HG02943 (cell line): ENCODE measurements around the gene FNIP1.
"Not testable (repeated sequence)": the region's sequence is repeated elsewhere in the genome, so short reads cannot be mapped to it uniquely, and the experiment has no call there.

Experiments
- ATAC-seq: cut with Tn5 transposase; IDR thresholded peaks from one replicate; pipeline ENCODE4 v1.9.1; 2021; ENCODE audit warnings: mild to moderate bottlenecking, low read depth, moderate library complexity; ENCODE audit not compliant: unreplicated experiment

The FNIP1 gene

DNA sequence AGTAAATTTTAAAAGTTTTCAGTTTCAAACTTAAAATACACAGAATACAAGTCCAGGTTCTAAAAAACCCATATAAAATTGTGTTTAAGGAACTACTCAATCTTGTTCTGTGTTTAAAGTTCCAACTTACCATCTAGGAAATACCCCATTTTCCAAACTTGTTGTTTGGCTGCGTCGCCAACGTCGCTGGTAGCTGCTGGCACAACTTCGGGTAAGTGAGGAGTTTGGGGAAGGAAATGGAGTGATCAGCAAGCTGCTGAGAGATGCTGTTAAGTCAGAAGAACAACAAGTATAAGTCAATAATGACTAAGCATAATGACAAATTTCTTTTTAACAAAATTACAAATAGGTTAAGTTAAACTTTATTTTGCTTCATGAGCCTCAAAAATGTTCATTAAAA lies 90.5 kb downstream of the FNIP1 start:
- no peak for ATAC-seq

GRCh38 chr5:131694926-131695325 lies 101.9 kb downstream of the FNIP1 start:
- no peak for ATAC-seq

- no peak for ATAC-seq
These were observed 102.9 kb downstream of the FNIP1 start for GRCh38 chr5:131693894-131694293.

DNA sequence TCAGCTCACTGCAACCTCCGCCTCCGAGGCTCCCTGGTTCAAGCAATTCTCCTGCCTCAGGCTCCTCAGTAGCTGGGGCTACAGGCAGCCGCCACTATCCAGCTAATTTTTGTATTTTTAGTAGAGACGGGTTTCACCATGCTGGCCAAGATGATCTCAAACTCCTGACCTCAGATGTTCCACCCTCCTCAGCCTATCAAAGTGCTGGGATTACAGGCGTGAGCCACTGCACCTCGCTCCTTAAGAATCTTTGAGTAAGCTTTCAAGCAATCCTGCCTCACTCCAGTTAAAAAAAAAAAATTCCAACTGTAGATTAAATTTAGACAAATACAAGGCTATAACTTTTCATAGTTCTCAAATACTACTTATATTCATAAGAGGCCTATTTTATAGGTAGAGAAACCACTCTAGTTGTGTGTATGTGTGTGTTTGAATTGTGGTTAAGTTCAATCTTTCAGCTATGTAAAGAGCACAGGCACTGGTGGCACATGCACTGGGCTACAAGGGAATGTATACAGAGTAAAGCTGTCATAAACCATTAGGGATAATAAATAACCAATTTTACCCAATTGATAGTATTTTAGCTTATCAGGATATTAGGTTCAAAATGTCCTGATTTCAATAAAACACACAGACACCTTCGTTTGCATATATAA lies 111.2 kb downstream of the FNIP1 start:
- ATAC-seq: no peak

GRCh38 chr5:131684595-131684994 lies 112.2 kb downstream of the FNIP1 start:
- no peak for ATAC-seq

DNA sequence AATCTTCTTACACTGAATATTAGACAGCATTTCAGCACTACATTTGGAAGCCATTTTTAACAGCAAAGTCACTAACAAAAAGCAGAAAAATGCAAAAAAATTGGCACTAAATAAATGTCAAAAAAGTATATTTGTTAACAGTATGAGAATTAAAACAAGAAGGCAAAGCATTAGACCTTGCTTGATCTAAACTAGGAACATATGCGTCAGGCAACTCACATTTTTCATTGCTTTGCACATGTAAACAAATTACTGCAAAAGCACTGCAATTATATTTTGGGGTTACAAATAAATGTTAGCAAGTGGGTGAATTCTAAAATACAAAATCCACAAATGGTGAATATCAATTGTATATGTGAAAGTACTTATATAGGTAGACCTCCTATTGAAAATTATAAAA lies 112.8 kb downstream of the FNIP1 start:
- ATAC-seq: no peak

DNA sequence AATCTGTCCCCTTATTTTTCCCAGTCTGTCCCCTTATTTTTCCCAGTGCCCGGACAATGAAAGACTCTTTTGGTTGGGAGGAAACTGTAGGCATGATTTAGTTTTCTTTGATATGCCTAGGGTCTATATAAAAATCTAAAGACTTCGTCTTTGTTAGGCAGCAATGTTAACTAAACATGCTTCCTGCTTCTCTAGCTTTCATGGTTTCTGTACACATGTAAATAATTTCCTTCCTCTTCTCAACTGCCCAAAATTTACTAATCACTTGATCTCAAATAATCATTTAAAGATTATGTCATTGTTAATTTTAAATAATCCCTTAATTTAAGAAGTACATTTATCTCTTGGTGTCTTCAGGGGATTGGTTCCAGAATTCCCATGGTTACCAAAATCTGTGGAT lies 114.0 kb downstream of the FNIP1 start:
- ATAC-seq: no peak

DNA sequence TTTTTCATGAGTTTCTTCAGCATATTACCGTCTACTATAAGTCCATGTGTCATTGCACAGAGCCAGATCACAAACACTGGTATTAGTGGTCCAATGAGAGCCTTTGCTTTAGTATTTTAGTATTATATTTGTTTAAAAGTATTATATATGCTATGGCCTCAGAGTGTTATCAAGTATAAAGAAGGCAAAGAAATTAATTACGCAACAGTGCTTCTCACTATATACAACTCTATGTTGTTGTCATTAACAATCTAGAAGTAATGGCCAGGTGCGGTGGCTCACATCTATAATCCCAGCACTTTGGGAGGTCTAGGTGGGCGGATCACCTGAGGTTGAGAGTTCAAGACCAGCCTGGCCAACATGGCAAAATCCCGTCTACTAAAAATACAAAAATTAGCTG lies 114.6 kb downstream of the FNIP1 start:
- ATAC-seq: no peak

DNA sequence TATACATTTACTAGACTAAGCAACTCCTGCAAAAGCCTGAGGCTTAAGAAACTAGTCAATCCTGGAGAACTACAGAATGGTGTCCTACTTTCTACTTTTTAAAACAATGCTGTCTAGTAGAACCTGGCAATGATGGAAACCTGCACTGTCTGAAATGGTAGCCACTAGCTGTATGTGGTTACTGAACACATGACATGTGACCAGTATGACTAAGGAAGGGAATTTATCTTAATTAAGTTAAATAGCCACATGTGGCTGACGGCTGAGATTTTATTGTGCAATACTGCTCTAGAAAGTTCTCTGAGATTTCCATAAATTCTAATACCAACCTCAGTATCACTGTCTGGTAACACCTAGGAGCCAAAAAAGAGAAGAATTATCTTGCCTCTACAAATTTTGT lies 116.9 kb downstream of the FNIP1 start:
- ATAC-seq: no peak

- ATAC-seq: not testable (repeated sequence)
These were observed 118.5 kb downstream of the FNIP1 start for GRCh38 chr5:131678273-131678672.

GRCh38 chr5:131677115-131677514 lies 119.7 kb downstream of the FNIP1 start:
- no peak for ATAC-seq

DNA sequence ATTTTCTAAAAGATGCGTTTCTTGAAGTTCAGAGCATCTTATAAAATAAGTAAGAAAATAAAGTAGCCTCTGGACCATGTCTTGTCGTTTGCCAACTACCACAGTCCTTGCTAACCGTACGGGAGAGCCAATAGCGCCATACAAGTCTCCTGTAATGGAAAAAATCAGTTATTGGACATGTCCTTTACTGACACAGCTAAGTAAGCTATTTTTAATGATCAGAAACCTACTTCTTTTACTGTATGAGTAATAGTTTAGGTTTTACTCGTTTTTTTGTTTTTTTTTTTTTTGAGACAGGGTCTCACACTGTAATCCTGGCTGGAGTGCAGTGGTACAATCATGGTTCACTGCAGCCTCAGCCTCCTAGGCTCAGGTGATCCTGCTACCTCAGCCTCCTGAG lies 124.0 kb downstream of the FNIP1 start:
- ATAC-seq: no peak

GRCh38 chr5:131671994-131672655 lies 124.7 kb downstream of the FNIP1 start:
- ATAC-seq: no peak

- no peak for ATAC-seq
These were observed 125.4 kb downstream of the FNIP1 start for GRCh38 chr5:131671409-131671808.

DNA sequence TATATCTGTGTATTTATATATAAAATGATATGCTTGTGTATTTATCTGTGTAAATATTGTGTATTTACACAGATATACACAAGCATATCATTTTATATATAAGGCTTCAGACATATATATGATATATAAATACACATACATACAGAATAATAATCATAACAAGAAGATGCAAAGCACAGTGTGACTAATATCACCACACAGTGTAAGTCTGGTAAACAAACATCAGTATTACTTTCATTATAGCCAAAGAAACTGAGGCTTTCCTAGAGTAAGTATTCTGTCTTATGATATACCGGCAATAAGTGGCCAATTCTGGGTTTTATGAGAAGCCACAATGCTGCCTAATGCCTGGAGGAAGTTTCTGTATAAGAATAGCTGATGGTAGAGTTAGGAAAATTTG lies 131.9 kb downstream of the FNIP1 start:
- ATAC-seq: no peak

DNA sequence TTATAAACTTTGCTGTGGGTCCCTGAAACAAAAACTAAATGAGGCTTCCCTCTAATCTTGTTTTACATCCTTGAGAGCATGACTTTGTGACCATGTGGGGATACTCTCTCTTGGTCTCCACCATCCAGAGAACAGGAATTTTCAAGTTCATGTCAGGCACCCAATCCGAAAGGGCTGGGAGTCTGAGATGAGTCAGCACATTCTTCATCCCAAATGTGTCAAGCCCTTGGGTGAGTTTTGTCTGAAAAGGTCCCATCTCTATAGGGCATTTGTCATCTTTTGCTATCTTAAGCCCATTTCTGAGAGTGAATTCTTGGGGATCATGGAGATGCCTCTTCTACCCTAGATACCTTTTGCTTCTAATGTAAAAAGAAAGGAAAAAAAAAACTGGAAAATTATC lies 134.9 kb downstream of the FNIP1 start:
- no peak for ATAC-seq

- ATAC-seq: no peak
These were observed 137.0 kb downstream of the FNIP1 start for GRCh38 chr5:131659841-131660240.

DNA sequence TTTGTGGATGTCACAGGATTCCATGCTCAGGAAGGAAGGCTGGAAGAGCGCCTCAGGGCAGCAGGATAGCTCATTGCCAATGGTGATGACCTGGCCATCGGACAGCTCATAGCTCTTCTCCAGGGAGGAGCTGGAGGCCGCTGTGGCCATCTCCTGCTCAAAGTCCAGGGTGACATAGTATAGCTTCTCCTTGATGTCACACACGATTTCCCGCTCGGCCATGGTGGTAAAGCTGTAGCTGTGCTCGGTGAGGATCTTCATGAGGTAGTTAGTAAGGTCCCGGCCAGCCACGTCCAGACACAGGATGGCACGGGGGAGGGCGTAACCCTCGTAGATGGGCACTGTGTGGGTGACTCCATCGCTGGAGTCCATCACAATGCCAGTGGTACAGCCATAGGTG lies 137.5 kb downstream of the FNIP1 start:
- ATAC-seq: no peak

DNA sequence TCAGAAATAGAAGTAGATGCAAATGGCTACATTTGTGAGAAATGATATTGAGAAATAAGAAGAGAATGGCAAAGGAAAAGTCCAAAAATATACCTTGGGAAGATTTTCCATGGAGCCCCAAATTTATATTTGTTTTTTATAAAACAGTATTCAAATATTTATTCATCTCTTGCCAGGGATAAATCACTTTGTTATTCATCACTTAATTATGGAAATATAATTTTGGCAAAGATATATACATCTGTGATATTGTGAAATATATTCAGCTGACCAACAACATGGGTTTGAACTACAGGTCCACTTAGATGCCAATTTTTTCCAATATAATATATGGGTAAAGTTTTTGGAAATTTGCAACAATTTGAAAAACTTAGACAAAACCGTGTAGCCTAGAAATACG lies 142.0 kb downstream of the FNIP1 start:
- no peak for ATAC-seq

DNA sequence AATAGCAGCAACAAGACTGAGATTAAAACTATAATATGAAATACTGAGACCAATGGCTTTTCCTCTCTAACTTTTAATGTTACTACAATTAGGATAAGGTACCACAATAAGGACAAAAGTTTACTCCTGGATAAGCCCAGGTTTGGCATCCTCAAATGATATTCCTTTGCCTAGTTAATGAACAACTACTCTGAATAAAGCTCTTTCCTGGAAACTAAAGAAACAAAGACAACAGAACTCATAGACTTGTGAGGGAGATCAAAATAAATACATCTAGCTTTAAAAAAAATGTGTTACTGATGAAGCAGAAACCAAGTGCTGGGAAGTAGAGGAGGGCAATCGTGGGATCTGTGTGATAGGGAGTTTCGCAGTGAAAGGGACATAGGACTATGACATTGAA lies 142.5 kb downstream of the FNIP1 start:
- ATAC-seq: no peak

DNA sequence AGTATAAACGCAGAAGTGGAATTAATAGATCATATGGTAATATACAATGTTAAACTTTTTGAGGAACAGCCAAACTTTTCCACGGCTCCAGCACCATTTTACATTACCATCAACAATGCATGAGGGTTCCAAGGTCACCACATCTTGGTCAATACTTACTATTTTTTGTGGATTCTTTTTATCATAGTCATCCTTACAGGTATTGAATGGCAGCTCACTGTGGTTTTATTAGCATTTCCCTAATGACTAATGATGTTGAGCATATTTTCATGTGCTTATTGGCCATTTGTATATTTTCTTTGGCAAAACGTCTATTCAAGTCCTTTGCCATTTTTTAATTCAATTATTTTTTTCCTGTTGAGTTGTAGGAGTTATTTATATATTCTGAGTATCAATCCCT lies 147.7 kb downstream of the FNIP1 start:
- no peak for ATAC-seq

GRCh38 chr5:131647048-131647769 lies 149.6 kb downstream of the FNIP1 start:
- ATAC-seq: no peak
